Effector CD4-positive, alpha-beta T cell (primary cell): Measurements from ENCODE around the gene ISM1.

Experiments used
- DNase-seq: peaks from one replicate; pipeline ENCODE4 v3.0.0-alpha.2; 2020

Gene ISM1

GRCh38 chr20:13313201-13313600 is 92.1 kb downstream of the ISM1 start:
- DNase-seq = no peak

DNA sequence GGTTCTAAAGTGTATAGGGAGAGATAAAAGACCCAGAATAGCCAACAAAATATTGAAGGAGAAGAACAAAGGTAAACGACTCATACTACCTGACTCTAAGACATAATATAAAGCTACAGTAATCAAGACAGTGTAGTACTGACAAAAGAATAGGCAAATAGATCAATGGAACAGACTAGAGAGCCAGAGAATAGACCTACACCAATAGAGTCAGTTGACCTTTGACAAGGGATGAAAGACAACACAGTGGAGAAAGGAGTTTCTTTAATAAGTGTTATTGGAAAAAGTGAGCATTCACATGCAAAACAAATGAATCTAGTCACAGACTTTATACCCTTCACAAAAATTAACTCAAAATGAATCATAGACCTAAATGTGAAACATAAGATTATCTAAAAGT is 96.4 kb downstream of the ISM1 start:
- no peak for DNase-seq

DNA sequence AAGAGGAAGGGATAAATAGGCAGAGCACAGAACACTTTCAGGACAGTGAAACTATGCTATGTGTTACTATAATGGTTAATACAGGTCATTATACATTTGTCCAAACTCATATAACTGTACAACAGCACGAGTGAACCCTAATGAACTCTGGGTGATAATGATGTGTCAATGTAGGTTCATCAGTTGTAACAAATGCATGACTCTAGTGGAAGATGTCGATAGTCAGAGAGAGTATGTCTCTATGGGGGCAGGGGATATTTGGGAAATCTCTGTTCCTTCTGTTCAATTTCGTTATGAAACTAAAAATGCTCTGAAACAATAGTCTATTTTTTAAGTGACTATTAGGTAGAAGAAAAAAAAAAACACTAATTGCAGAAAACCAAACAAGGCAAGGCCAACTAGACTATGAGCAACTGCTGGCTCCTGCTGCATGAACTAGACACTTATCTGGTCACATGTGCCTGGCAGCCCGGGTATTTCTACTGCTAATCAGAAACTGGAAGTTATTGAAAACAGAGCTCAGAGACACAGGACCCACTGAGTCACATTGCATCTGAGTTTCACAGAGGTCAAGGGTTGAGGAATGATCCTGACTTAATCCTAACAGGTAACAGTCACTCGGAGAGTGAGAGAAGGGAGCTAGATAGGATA is 97.9 kb downstream of the ISM1 start:
- DNase-seq = no peak

- no peak for DNase-seq
Measured at GRCh38 chr20:13320702-13321101, 99.6 kb downstream of the ISM1 start.

- no peak for DNase-seq
Measured at GRCh38 chr20:13321416-13321815, 100.3 kb downstream of the ISM1 start.

GRCh38 chr20:13322198-13322597 is 101.1 kb downstream of the ISM1 start:
- DNase-seq = no peak

DNA sequence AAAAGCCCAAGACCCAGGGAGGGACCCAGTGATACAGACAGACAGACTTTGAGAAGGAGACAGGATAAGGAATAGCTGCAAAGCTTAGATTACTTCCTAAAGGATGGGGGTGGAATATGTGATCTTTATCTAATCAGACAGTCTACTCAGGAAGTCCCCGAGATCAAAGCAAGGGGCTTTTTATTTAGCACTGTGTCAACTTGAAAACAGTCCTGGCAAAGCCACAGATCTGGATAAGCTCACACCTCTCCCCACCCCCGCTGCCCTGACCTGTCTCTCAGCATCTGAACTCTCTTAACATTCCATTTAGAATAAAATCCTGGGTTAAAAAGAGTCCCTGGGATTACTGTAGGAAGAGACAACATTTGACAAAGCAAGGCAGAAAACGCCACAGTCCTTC is 101.5 kb downstream of the ISM1 start:
- DNase-seq = no peak

DNA sequence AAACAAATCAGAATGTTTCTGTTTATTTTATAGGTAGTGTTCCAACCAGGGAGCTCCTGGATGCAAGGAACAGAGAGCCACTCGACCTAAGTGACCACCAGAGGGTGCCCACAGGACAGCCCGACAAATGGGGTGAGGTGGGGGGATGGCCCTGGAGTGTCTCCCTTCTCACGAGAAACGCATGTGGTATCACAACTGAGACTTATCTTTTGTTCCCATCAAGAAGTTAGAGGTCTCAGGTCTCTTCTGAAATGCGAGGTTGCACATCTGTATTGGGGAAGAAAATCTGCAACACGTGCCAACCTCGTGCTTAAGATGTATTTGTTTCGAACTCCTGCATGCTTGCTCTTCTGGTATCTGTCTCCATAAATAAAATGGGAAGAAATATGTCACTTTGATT is 104.0 kb downstream of the ISM1 start:
- DNase-seq = no peak

GRCh38 chr20:13325796-13326340 is 104.8 kb downstream of the ISM1 start:
- no peak for DNase-seq

DNA sequence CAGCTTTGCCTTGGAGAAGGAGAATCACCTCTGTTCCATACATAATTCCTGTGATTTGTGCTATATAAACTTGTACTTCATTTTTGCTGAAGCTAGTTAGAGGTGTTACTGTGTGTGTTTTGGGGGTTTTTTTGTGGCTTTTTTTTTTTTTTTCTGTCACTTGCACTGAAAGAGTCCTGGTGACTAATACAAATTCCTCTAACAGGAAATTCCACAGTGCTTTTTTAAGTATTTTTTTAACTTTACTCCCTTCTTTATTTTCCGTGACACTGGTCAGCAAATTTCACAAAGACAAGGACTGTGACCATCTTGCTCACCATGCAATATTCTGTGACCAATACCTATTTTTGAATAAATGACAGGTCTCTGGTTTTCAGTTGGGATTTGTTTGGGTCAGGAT is 110.5 kb downstream of the ISM1 start:
- no peak for DNase-seq

- DNase-seq = no peak
Measured at GRCh38 chr20:13333036-13333435, 112.0 kb downstream of the ISM1 start.

GRCh38 chr20:13333793-13334192 is 112.7 kb downstream of the ISM1 start:
- DNase-seq = no peak

GRCh38 chr20:13336308-13337089 is 115.4 kb downstream of the ISM1 start:
- DNase-seq = no peak

- no peak for DNase-seq
Measured at GRCh38 chr20:13337090-13337784, 116.2 kb downstream of the ISM1 start.

- no peak for DNase-seq
Measured at GRCh38 chr20:13338097-13338661, 117.1 kb downstream of the ISM1 start.

- no peak for DNase-seq
Measured at GRCh38 chr20:13338999-13339411, 117.9 kb downstream of the ISM1 start.

DNA sequence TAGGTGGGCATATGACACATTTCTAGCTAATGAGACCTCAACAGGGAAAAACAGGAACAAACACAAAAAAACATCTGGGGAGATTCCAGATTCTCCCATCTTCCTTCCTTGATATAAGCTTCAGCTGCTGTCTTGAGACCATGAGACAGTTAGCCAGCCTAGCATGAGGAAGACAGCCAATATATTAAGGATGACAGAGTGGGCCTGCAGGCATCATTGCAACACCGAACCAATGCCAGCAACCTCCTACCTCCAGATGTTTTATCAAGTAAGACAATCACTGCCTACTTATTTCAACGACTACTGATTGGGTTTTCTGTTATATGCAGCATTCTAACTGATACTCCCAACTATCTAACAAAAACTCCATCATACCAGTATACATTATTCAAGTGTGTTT is 119.0 kb downstream of the ISM1 start:
- no peak for DNase-seq

GRCh38 chr20:13341737-13342393 is 120.8 kb downstream of the ISM1 start:
- no peak for DNase-seq

DNA sequence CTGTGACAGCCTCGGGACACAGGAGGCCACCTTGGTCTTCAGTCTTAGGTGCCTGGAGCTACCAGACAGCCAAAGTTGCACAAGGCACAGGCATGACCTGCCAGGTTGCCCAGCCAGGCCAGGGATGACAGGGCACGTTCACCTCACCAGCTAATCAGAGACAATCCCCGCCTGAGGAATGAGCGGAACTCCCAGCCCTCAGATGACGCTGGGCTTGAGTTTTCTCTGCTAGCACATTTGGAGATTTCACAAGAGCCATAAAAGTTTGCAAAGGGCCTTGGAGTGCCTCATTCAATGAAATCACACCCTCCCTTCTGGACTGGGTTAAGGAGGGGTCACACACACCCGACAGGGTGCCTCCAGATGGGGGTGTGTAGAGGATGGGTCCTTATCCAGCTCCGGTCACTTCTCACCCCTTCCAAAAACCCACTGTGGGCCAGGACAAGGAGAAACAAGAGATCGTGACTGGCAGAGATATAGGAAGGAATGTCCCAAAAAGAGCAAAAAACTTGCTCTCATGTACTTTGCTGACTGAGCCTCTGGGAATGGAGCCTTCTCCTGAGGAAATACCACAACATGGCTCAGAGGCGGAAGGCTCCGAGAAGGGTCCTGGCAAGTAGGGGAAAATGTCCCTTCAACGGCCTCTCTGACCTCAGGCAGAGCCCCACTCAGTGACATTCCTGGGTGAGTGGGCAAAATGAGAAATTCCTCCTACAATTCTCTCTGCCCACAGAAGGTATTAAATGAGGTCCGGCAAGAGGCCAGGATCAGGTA is 121.6 kb downstream of the ISM1 start:
- no peak for DNase-seq

DNA sequence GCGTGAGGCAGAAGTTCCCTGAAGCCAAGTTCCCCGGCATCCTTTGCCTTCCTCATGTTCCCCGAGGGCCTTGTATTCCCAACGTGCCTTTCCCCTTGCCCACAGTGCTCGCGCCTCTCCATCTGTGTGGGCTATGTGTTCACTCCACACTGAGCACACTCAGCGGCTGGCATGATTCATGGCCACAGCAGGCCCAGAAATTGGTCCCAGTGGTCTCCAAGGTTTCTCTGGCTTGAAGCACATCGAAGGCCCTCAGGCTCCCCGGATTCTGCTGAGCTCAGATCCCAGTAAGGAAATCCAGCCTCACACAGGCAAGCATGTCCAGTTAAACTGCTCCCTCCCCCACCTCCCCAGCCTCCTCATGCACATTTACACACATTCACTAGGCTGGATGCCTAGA is 123.6 kb downstream of the ISM1 start:
- DNase-seq = no peak

- DNase-seq = no peak
Measured at GRCh38 chr20:13348311-13349234, 127.5 kb downstream of the ISM1 start.
